IMR-90 (cell line): ENCODE data around the gene CD6.

Experiments
- CTCF ChIP-seq: conservative IDR thresholded peaks from 2 replicates; pipeline ENCODE4 v1.5.1; 2012; ENCODE audit warnings: mild to moderate bottlenecking, low read depth, low read length, improper control_type of control experiment
- MAFK ChIP-seq: IDR thresholded peaks from 2 replicates; pipeline ENCODE4 v1.6.1; 2012; ENCODE audit warnings: low read depth, low read length, improper control_type of control experiment
- POLR2A ChIP-seq: IDR thresholded peaks from 2 replicates; pipeline ENCODE4 v1.6.1; 2012; ENCODE audit warnings: mild to moderate bottlenecking, low read depth, low read length

GRCh38 chr11:61019037-61019831 lies 47.8 kb downstream of the CD6 start:
- TF ChIP-seq CTCF (no peak), MAFK (no peak), POLR2A (no peak)
